MM.1S (cell line): ENCODE measurements around the gene GNGT1.
A peak's percentile ranks its signal among the peaks of the same experiment; 100 is the strongest.

Experiments
- DNase-seq: peaks from one replicate; pipeline ENCODE4 v3.0.0-alpha.2; 2015
- H2AFZ ChIP-seq: fragments of 300-600 bp; sonication (generic); 2 replicates; pipeline ENCODE4 v1.6.0; 2016; ENCODE audit warnings: antibody characterized with exemption, low read length
- H3F3A ChIP-seq: fragments of 300-600 bp; sonication (generic); 2 replicates; pipeline ENCODE4 v1.6.1; 2016; ENCODE audit warnings: mild to moderate bottlenecking, antibody characterized with exemption, low read length, moderate library complexity, mixed read lengths; ENCODE audit not compliant: insufficient read depth
- H3K27ac ChIP-seq: fragments of 300-600 bp; sonication (generic); 2 replicates; pipeline ENCODE4 v1.5.1; 2016; ENCODE audit warnings: mild to moderate bottlenecking, low read length
- H3K27me3 ChIP-seq: fragments of 300-600 bp; sonication (generic); replicated peaks from 2 replicates; pipeline ENCODE4 v1.6.0; 2016; ENCODE audit warnings: low read length; ENCODE audit not compliant: insufficient read depth
- H3K36me3 ChIP-seq: fragments of 300-600 bp; sonication (generic); replicated peaks from 2 replicates; pipeline ENCODE4 v1.6.1; 2016; ENCODE audit warnings: mild to moderate bottlenecking, low read length, mixed read lengths; ENCODE audit not compliant: insufficient read depth
- H3K4me1 ChIP-seq: fragments of 300-600 bp; sonication (generic); 2 replicates; pipeline ENCODE4 v1.6.1; 2016; ENCODE audit warnings: low read length, mixed read lengths
- H3K4me2 ChIP-seq: fragments of 300-600 bp; sonication (generic); 2 replicates; pipeline ENCODE4 v1.6.0; 2016; ENCODE audit warnings: low read depth, low read length
- H3K4me3 ChIP-seq: fragments of 300-600 bp; sonication (generic); 2 replicates; pipeline ENCODE4 v1.5.1; 2016; ENCODE audit warnings: low read length, mixed read lengths
- H3K79me2 ChIP-seq: fragments of 300-600 bp; sonication (generic); 2 replicates; pipeline ENCODE4 v1.6.1; 2016; ENCODE audit warnings: mixed run types, low read length, mixed read lengths
- H3K9ac ChIP-seq: fragments of 300-600 bp; sonication (generic); 2 replicates; pipeline ENCODE4 v1.6.1; 2016; ENCODE audit warnings: low read length, mixed read lengths
- H3K9me2 ChIP-seq: fragments of 300-600 bp; sonication (generic); replicated peaks from 2 replicates; pipeline ENCODE4 v1.6.1; 2016; ENCODE audit warnings: mild to moderate bottlenecking, low read length, mixed read lengths; ENCODE audit not compliant: insufficient read depth
- H3K9me3 ChIP-seq: fragments of 300-600 bp; sonication (generic); replicated peaks from 2 replicates; pipeline ENCODE4 v1.6.1; 2016; ENCODE audit warnings: mild to moderate bottlenecking, low read length, mixed read lengths; ENCODE audit not compliant: insufficient read depth
- H4K20me1 ChIP-seq: fragments of 300-600 bp; sonication (generic); 2 replicates; pipeline ENCODE4 v1.6.1; 2016; ENCODE audit warnings: mild to moderate bottlenecking, low read length, moderate library complexity, mixed read lengths; ENCODE audit not compliant: insufficient read depth
- EZH2 ChIP-seq: fragments of 300-600 bp; sonication (generic); optimal IDR thresholded peaks from 2 replicates; pipeline ENCODE3; 2017; ENCODE audit warnings: low read depth, mild to moderate bottlenecking, antibody characterized with exemption, low read length, mixed read lengths
- EZH2phosphoT487 ChIP-seq: fragments of 300-600 bp; sonication (generic); IDR thresholded peaks from 2 replicates; pipeline ENCODE4 v1.6.1; 2018; ENCODE audit warnings: antibody characterized with exemption, low read length
- TF ChIP-seq, protein P1 (sequence below): fragments of 300-600 bp; sonication (generic); IDR thresholded peaks from 2 replicates; pipeline ENCODE4 v1.5.1; 2016; ENCODE audit warnings: antibody characterized with exemption, low read length, mixed read lengths

The GNGT1 gene

DNA sequence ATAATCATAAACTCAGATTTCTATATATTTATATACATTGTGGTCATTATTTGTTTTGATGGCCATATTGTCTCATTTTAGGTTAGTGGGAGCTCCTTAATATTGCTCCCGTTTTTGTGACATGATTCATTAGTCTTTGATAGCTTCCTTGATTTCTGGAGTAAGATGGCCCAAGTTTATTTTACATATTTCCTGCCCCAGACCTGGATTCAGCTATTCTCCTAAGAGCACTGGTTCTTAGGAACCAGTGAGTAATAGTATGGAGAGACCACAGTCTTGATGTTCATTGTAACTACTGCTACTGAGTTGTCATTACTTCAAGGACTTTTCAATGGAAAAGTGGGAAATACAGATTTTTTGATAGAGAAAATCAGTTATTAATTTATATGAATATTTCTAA, 21.8 kb upstream of the GNGT1 start:
- H3K4me1 ChIP-seq: no peaks in the 10 kb centered on the region
- TF ChIP-seq EZH2 (no peak), EZH2phosphoT487 (no peak)
- TF ChIP-seq, protein P1, sequence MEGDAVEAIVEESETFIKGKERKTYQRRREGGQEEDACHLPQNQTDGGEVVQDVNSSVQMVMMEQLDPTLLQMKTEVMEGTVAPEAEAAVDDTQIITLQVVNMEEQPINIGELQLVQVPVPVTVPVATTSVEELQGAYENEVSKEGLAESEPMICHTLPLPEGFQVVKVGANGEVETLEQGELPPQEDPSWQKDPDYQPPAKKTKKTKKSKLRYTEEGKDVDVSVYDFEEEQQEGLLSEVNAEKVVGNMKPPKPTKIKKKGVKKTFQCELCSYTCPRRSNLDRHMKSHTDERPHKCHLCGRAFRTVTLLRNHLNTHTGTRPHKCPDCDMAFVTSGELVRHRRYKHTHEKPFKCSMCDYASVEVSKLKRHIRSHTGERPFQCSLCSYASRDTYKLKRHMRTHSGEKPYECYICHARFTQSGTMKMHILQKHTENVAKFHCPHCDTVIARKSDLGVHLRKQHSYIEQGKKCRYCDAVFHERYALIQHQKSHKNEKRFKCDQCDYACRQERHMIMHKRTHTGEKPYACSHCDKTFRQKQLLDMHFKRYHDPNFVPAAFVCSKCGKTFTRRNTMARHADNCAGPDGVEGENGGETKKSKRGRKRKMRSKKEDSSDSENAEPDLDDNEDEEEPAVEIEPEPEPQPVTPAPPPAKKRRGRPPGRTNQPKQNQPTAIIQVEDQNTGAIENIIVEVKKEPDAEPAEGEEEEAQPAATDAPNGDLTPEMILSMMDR: no peak
- H3K9ac ChIP-seq: no peak overlapping the region
- H3K4me2 ChIP-seq: no peak overlapping the region
- H3K4me3 ChIP-seq: no peak overlapping the region
- no peaks in the 10 kb centered on the region for H3K36me3 ChIP-seq
- H4K20me1 ChIP-seq: no peaks in the 10 kb centered on the region
- H3F3A ChIP-seq: no peaks in the 10 kb centered on the region
- no peaks in the 10 kb centered on the region for H3K79me2 ChIP-seq
- H3K9me3 ChIP-seq: no peaks in the 10 kb centered on the region
- H2AFZ ChIP-seq: no peak overlapping the region
- H3K27me3 ChIP-seq: no peaks in the 10 kb centered on the region
- no peaks in the 10 kb centered on the region for H3K9me2 ChIP-seq
- no peak for DNase-seq
- no peak overlapping the region for H3K27ac ChIP-seq

DNA sequence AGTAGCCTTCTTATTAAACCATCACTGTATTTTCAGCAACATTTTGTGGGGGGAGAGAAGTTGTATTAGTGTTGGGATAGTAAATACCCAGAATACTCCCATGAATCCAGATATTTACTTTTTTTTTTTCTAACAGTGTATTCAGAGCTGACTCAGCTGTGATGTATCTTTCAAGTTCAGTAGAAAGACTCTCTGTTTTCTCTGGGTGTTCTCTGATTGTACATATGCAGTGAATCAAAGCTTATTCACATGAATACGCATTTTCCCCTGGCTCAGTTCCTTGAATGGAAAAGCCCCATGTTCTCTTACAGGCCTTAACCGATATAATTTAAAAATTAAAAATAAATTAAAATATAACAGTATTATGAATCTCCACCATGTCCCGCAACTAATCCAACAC, 17.1 kb upstream of the GNGT1 start:
- H4K20me1 ChIP-seq: no peaks in the 10 kb centered on the region
- no peaks in the 10 kb centered on the region for H3F3A ChIP-seq
- H3K4me2 ChIP-seq: no peak overlapping the region
- H3K4me3 ChIP-seq: no peak overlapping the region
- H3K36me3 ChIP-seq: no peaks in the 10 kb centered on the region
- no peaks in the 10 kb centered on the region for H3K9me3 ChIP-seq
- no peak overlapping the region for H3K9ac ChIP-seq
- TF ChIP-seq EZH2phosphoT487 (no peak), EZH2 (no peak)
- TF ChIP-seq, protein P1: no peak
- H3K79me2 ChIP-seq: no peaks in the 10 kb centered on the region
- DNase-seq: no peak
- no peak overlapping the region for H3K27ac ChIP-seq
- no peaks in the 10 kb centered on the region for H3K4me1 ChIP-seq
- H3K9me2 ChIP-seq: no peaks in the 10 kb centered on the region
- H2AFZ ChIP-seq: no peak overlapping the region
- no peaks in the 10 kb centered on the region for H3K27me3 ChIP-seq

DNA sequence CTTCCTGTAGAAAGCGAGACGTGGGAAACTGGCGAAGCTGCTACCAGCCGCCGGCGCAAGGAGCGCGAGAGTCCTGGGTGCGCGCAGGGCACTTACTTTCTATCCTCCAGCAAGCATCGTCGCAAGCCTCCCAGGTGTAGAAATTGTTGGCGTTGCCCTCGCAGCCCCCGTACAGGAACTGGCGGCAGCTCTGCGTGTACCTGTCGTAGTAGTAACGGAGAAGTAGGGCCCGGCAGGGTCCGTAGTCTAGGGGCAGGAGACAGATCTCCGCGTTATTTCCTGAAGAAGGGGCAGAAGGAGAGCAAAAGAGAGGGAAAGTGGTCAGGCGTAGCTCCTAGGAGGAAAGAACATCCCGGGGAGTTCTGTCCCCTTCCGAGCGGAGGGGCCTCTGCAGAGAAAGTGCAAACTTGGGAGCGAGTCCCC, 16.3 kb upstream of the GNGT1 start:
- Histone ChIP-seq H3F3A (no peaks in the 10 kb centered on the region), H3K4me3 (peak overlapping the region; percentile 47), H3K4me2 (peak overlapping the region; percentile 53), H3K27me3 (no peaks in the 10 kb centered on the region), H4K20me1 (no peaks in the 10 kb centered on the region), H3K9ac (no peak overlapping the region), H3K4me1 (no peaks in the 10 kb centered on the region), H3K9me3 (no peaks in the 10 kb centered on the region), H3K36me3 (no peaks in the 10 kb centered on the region), H2AFZ (peak overlapping the region; percentile 57), H3K9me2 (no peaks in the 10 kb centered on the region), H3K27ac (no peak overlapping the region), H3K79me2 (no peaks in the 10 kb centered on the region)
- peak; percentile 22 for DNase-seq
- TF ChIP-seq, protein P1: no peak; the same call in 1 of the 2 replicates
- TF ChIP-seq EZH2: no peak
- TF ChIP-seq EZH2phosphoT487: no peak
